ENCODE measurements around the gene KPNB1. TPM values are rescaled to one million over a fixed set of nuclear protein-coding genes. Genes with fewer than 3 reads are reported as not detected.

KPNB1 gene
- total and polyA plus RNA-seq, 2 experiments from 2014 or later, result 274 to 599 TPM

- TF ChIP-seq CTCF (conservative IDR thresholded peaks at IDR 0.05; ENCODE audit: low read depth in 2 of 2) (no peak), NANOG (IDR thresholded peaks at IDR 0.05; ENCODE audit: borderline replicate concordance) (no peak), ZNF114 (CRISPR knock-in tag; IDR thresholded peaks at IDR 0.05) (no peak)
Observed at GRCh38 chr17:47641202-47641601, 8.5 kb upstream of the KPNB1 start (continued).

GRCh38 chr17:47643116-47643515 lies 6.6 kb upstream of the KPNB1 start:
- Histone ChIP-seq H3K4me3 (no peak overlapping the region), H3K27ac (ENCODE audit: low read depth) (no peak overlapping the region), H3K36me3 (ENCODE audit: insufficient read depth) (no peaks in the 10 kb centered on the region), H2AFZ (no peak overlapping the region), H3K27me3 (ENCODE audit: insufficient read depth) (no peaks in the 10 kb centered on the region), H4K20me1 (replicated peaks; ENCODE audit: insufficient read depth) (0 out of 2 replicates have a peak, but pooled peaks cover 5% of the 10 kb centered on the region), H3K4me1 (ENCODE audit: insufficient read depth) (no peaks in the 10 kb centered on the region), H3K9me2 (ENCODE audit: insufficient read depth) (no peaks in the 10 kb centered on the region), H3F3A (replicated peaks; ENCODE audit: low read depth) (no peaks in the 10 kb centered on the region), H3K4me2 (no peak overlapping the region), H3K79me2 (replicated peaks; ENCODE audit: insufficient read depth) (peaks cover 12% of the 10 kb centered on the region)
- 0 out of 3 replicates have a peak, but pooled peaks cover under 1% of the 10 kb centered on the region for H3K36me3 Mint-ChIP-seq (ENCODE audit: low read depth)
- peaks cover 5% of the 10 kb centered on the region for H3K27me3 Mint-ChIP-seq (ENCODE audit: insufficient read depth, low read depth, poor library complexity)
- ATAC-seq (no peak), DNase-seq (ENCODE audit: low spot score) (no peak)
- H3K27ac Mint-ChIP-seq, result no peak overlapping the region
- no peaks in the 10 kb centered on the region for H3K4me1 Mint-ChIP-seq
- no peaks in the 10 kb centered on the region for H3K9me3 Mint-ChIP-seq
- H3K4me3 Mint-ChIP-seq, result no peak overlapping the region
- TF ChIP-seq REST (IDR thresholded peaks at IDR 0.05; ENCODE audit: unreplicated experiment) (no peak), CTCF (conservative IDR thresholded peaks at IDR 0.05; ENCODE audit: low read depth in 2 of 2) (no peak), ETS1 (IDR thresholded peaks at IDR 0.05) (no peak), ZNF331 (CRISPR knock-in tag; IDR thresholded peaks at IDR 0.05; ENCODE audit: low read depth) (no peak), ZNF462 (CRISPR knock-in tag; IDR thresholded peaks at IDR 0.05) (no peak), CREB1 (CRISPR knock-in tag; IDR thresholded peaks at IDR 0.05; ENCODE audit: low read depth) (no peak), STAT1 (IDR thresholded peaks at IDR 0.05; ENCODE audit: unreplicated experiment) (no peak), NANOG (IDR thresholded peaks at IDR 0.05; ENCODE audit: borderline replicate concordance) (no peak), ZNF114 (CRISPR knock-in tag; IDR thresholded peaks at IDR 0.05) (no peak), EZH2phosphoT487 (IDR thresholded peaks at IDR 0.05; ENCODE audit: unreplicated experiment) (no peak)
